AG08395 (cell line): ENCODE measurements around the gene RILPL2.
"Not testable (repeated sequence)": the region's sequence is repeated elsewhere in the genome, so short reads cannot be mapped to it uniquely, and the experiment has no call there.

ENCODE experiments used
- DNase-seq: peaks from one replicate; pipeline ENCODE4 v3.0.0; 2012; ENCODE audit warnings: mixed read lengths, low spot score

RILPL2 gene, protein sequence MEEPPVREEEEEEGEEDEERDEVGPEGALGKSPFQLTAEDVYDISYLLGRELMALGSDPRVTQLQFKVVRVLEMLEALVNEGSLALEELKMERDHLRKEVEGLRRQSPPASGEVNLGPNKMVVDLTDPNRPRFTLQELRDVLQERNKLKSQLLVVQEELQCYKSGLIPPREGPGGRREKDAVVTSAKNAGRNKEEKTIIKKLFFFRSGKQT

GRCh38 chr12:123436017-123436964 is at the start of gene RILPL2:
RILPL2 (minus strand) TSS chr12:123436684; CDS start chr12:123436420, 264 bp downstream.
- DNase-seq = peak; percentile 90

GRCh38 chr12:123485756-123486155 is 49.3 kb upstream of the RILPL2 start:
- no peak for DNase-seq

DNA sequence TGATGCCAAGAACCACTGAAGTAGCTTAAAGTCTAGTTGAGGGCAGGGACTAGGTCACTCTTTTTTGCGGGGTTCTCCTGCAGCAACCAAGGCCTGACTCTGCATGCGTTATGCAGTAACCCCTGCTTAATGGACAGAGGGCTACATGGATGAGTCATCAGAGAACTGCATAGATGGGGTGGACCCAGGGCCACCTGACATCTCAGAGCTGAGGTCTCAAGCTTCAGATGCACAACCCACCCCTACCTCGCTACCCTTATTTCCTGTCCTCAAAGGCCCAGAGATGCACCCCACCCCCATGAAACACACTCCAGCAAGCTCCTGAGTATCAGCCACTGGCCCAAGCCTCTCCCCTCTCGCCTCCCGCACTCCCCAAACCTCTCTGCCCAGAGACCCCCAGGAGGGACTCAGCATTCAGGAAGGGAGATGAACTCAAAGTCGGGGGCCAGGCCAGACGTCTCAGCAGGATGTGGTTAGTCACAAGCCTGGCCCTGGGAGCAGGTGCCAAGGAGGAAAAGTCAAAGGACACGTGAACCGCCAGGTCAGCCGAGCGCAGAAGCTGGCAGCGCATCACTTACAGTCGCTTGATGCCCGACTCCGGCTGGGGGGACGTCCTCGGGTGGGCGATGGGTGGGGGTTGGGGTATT is 47.2 kb upstream of the RILPL2 start:
- DNase-seq = no peak

DNA sequence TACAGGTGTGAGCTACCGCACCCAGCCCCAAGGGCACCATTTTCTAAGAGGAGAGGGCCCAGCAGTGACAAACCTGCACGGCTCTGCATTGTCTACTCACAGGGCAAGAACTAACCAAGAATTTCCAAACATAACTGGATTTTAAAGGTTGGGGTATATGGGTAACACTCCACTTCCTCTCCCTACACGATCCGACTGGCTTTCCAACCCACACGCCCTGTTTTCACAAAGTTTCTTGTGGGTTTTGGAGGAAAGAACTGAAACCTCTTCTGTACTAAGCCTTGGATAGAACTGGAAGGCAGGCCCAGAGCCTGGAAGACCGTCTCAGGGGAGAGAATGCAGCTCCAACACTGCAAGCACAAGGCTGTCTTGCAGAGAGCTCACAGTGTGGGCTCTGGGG is 46.4 kb upstream of the RILPL2 start:
- DNase-seq = no peak

DNA sequence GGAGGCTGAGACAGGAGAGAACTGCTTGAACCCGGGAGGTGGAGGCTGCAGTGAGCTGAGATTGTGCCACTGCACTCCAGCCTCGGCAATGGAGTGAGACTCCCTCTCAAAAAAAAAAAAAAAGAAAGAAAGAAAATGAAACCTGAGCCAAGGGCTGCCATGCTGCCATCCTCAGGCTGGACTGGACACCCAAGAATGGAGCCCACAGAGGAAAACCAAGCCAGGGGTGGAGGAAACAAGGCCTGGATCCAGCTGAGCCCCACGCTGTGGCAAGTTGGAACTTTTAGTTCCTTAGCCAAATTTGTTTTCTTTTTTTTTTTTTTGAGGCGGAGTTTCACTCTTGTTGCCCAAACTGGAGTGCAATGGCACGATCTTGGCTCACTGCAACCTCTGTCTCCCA is 44.8 kb upstream of the RILPL2 start:
- DNase-seq = not testable (repeated sequence)

GRCh38 chr12:123479442-123480180 is 43.1 kb upstream of the RILPL2 start:
- no peak for DNase-seq

- DNase-seq = peak; percentile 29
Measured at GRCh38 chr12:123478762-123479161, 42.3 kb upstream of the RILPL2 start.

DNA sequence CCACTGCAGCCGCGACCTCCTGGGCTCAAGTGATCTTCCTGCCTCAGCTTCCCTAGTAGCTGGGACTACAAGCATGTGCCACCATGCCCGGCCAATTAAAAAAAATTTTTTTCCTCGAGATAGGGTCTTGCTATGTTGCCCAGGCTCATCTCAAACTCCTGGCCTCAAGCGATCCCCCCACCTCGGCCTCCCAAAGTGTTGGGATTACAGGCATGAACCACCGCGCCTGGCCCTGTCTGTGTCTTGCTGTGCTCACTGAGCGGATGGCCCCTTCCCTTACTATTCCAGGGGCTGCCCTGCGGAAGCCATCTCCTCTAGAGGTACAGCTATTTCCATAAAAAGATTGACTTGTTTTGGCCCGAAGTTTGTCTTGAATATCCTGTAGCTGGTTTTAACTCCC is 41.6 kb upstream of the RILPL2 start:
- no peak for DNase-seq

DNA sequence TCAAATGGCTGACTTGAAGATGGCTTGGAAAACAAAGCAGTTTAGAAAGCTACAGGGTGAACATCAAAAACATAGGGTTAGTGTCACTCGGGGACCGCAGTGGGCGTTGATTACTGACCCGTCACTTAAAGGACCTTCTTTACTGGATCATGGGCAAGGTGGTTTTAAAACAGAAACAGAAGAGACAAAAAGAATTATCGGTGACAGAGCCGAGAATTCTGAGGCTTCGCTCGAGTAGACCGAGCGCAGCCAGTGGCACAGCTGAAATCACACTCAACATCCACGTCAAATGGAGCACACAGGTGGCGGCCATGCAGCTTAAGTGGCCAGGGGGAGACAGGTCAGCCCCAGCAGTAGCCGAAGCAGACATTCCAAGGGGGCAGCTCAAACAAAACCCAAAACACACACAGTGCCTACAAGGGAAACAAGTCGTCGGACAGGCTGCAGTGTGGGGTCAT is 38.8 kb upstream of the RILPL2 start:
- no peak for DNase-seq

GRCh38 chr12:123474485-123475245 is 38.2 kb upstream of the RILPL2 start:
- DNase-seq = no peak

- no peak for DNase-seq
Measured at GRCh38 chr12:123472438-123472849, 36.0 kb upstream of the RILPL2 start.

- DNase-seq = peak; percentile 74
Measured at GRCh38 chr12:123471374-123472068, 35.0 kb upstream of the RILPL2 start.

GRCh38 chr12:123469978-123470377 is 33.5 kb upstream of the RILPL2 start:
- DNase-seq = no peak

DNA sequence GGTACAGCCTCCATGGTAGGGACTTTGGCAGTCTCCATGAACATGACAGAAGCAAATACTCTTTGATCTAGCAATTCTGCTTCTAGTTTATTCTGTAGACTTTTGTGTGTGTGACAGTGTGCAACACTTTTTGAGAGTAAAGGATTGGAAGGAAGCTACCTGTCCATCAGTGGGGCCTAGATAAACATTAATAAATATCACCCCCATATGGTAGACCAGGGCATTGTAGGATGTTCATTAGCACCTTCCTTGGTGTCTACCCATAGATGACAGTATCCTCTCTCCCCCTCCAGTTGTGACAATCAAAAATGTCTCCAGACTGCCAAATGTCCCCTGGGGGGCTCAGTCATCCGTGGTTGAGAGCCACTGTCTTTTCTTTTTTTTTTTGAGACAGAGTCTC is 32.3 kb upstream of the RILPL2 start:
- no peak for DNase-seq

- DNase-seq = no peak
Measured at GRCh38 chr12:123465084-123465483, 28.6 kb upstream of the RILPL2 start.

DNA sequence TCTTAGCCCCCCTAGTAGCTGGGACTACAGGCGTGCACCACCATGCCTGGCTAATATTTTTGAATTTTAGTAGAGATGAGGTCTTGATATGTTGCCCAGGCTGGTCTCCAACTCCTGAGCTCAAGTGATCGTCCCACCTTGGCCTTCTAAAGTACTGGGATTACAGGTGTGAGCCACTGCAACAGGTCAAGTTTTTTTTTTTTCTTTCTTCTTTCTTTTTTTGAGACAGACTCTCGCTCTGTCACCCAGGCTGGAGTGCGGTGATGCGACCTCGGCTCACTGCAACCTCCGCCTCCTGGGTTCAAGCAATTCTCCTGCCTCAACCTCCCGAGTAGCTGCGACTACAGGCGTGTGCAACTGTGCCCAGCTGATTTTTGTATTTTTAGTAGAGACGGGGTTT is 26.7 kb upstream of the RILPL2 start:
- DNase-seq = not testable (repeated sequence)

- peak; percentile 84 for DNase-seq
Measured at GRCh38 chr12:123457980-123458779, 21.7 kb upstream of the RILPL2 start, which contains the start of gene SNRNP35. SNRNP35 (plus strand) TSS chr12:123458139; CDS start chr12:123465541, 7,402 bp downstream.

DNA sequence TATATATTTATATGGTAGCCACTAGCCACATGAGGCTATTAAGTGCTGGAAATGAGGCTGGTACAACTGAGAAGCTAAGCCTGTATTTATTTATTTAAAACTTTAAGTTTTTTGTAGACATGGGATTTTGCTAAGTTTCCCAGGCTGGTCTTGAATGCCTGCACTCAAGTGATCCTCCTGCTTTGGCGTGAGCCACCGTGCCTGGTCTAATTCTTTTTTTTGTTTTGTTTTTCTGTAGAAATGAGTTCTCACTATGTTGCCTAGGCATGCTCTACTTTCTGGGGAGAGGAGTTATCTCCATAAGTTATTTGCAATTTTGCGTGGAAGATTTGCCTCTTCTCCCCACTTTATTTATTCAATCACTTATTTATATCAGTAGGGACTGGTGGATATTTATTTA is 16.7 kb upstream of the RILPL2 start:
- DNase-seq = no peak

GRCh38 chr12:123452276-123452550 is 15.7 kb upstream of the RILPL2 start:
- not testable (repeated sequence) for DNase-seq

DNA sequence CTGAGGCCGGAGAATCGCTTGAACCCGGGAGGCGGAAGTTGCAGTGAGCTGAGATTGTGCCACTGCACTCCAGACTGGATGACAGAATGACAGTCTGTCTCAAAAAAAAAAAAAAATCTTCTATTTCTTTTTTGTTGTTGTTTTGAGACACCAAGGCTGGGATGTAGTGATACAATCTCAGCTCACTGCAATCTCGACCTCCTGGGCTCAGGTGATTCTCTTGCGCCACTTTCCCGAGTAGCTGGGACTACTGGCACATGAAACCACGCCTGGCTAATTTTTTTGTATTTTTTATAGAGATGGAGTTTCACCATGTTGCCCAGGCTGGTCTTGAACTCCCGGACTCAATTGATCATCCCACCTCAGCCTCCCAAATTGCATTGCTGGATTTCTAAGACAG is 14.2 kb upstream of the RILPL2 start:
- no peak for DNase-seq
